ENCODE measurements around the gene RUNX3. TPM values are rescaled to one million over a fixed set of nuclear protein-coding genes. Genes with fewer than 3 reads are reported as not detected.

The RUNX3 gene
- total RNA-seq, 2 experiments from 2014 or later, result 177 to 183 TPM

DNA sequence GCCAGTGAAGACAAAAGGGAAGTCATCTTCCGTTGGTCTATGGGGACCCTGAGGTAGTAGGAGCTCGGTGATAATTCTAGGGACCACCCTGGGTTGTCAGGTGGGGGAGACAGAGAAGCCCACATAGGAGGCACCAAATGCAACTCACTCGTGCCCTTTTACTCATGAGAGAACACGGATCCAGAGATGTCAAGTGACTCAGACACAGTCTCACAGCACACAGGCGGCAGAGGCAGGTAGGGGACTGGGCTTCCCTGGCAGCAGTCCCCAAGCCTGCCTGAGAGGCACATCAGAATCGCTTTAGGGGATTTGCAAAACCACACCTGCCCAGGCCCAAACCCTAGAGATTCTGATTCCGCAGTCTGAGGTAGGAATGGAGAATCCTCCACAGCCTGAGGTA is 31.3 kb upstream of the RUNX3 start:
- ChIA-PET POLR2A (interaction anchor here (1.0 to 6.0 kb wide), 3 partner anchors 28 to 61 kb away, joined by 3 to 86 read pairs (median 3); partner anchors contain the start of gene RUNX3), CTCF (interaction anchor here (1.0 to 4.6 kb wide), 6 partner anchors 21 to 139 kb away, joined by 3 to 126 read pairs (median 9); partner anchors contain the start of gene RUNX3)
- Mint-ChIP-seq H3K27me3 (no peaks in the 10 kb centered on the region), H3K36me3 (ENCODE audit: low read depth) (peaks cover 81% of the 10 kb centered on the region), H3K4me3 (peak overlapping the region; percentile 95), H3K4me1 (peaks cover 91% of the 10 kb centered on the region), H3K9me3 (no peaks in the 10 kb centered on the region), H3K27ac (peak overlapping the region; percentile 72)
- no peak for DNase-seq

DNA sequence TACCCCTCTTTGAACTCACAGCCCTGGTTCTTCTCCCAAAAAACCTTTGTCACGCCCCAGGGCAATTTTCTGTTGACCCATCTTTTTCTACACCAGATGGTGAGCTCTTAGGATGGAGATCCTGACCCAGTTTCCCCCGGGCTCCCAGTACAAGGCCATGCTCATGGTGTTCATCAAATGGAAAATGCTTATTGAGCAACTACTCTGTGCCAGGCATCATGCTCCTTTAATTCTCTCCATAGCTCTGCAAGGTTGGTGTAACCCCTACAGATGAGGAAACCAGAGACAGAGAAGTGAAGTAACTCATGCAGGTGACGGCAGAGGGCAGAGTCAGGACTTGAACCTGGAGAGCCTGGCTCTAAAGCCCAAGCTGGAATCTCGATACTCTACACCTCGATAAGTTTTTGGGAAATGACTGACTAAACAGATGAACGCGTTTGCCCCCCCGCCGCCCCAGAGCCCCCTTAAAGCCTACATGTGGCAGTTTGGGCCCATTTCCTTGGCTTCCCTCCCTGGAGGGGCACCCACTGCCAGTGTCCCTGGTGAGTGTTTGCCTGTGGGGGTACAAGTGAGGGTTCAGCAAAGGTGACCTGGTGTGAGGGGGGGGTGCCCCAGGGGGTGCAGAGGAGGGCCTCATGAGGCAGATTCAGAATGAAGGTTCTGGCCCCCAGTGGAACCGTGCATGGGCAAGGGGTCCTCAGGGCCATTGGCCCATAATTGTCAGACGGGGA is 30.2 kb upstream of the RUNX3 start:
- H3K4me3 Mint-ChIP-seq, result peak overlapping the region; percentile 52
- POLR2A ChIA-PET, result interaction anchor here (0.6 to 1.8 kb wide), 4 partner anchors 22 to 63 kb away, joined by 3 to 8 read pairs (median 3); no protein-coding TSS in a partner anchor
- no peaks in the 10 kb centered on the region for H3K27me3 Mint-ChIP-seq
- H3K9me3 Mint-ChIP-seq, result no peaks in the 10 kb centered on the region
- DNase-seq, result no peak
- H3K4me1 Mint-ChIP-seq, result peaks cover 90% of the 10 kb centered on the region
- CTCF ChIA-PET, result interaction anchor here (0.7 to 3.7 kb wide), 4 partner anchors 28 to 245 kb away, joined by 3 to 15 read pairs (median 3); partner anchors contain the start of gene RUNX3
- H3K36me3 Mint-ChIP-seq (ENCODE audit: low read depth), result peaks cover 91% of the 10 kb centered on the region
- H3K27ac Mint-ChIP-seq, result peak overlapping the region; percentile 62

DNA sequence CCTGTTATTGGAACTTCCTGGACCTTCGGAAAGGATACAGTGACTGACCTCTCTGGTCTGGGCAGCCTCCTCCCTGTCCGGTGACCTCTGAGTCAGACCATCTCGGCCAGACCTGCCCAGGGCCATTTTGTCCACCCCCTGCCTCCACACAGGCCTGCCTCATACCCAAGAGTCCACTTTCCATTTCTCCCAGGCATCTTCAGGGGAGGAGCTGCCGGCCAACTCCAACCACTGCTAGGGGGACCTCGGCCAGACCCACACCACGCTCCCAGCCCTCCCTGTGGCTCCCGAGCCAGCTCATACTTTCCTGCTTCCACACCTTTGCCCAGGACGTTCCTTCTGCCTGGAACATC is 29.5 kb upstream of the RUNX3 start:
- Mint-ChIP-seq H3K27me3 (no peaks in the 10 kb centered on the region), H3K4me1 (peaks cover 92% of the 10 kb centered on the region), H3K36me3 (ENCODE audit: low read depth) (peaks cover 91% of the 10 kb centered on the region), H3K27ac (peak overlapping the region; percentile 62), H3K4me3 (peak overlapping the region; percentile 52), H3K9me3 (no peaks in the 10 kb centered on the region)
- ChIA-PET POLR2A (interaction anchor here (0.9 to 1.8 kb wide), 2 partner anchors 22 to 63 kb away, joined by 3 to 8 read pairs; no protein-coding TSS in a partner anchor), CTCF (interaction anchor here (1.7 to 3.7 kb wide), 2 partner anchors 29 to 78 kb away, joined by 3 to 15 read pairs; partner anchors contain the start of gene RUNX3)
- DNase-seq, result no peak

DNA sequence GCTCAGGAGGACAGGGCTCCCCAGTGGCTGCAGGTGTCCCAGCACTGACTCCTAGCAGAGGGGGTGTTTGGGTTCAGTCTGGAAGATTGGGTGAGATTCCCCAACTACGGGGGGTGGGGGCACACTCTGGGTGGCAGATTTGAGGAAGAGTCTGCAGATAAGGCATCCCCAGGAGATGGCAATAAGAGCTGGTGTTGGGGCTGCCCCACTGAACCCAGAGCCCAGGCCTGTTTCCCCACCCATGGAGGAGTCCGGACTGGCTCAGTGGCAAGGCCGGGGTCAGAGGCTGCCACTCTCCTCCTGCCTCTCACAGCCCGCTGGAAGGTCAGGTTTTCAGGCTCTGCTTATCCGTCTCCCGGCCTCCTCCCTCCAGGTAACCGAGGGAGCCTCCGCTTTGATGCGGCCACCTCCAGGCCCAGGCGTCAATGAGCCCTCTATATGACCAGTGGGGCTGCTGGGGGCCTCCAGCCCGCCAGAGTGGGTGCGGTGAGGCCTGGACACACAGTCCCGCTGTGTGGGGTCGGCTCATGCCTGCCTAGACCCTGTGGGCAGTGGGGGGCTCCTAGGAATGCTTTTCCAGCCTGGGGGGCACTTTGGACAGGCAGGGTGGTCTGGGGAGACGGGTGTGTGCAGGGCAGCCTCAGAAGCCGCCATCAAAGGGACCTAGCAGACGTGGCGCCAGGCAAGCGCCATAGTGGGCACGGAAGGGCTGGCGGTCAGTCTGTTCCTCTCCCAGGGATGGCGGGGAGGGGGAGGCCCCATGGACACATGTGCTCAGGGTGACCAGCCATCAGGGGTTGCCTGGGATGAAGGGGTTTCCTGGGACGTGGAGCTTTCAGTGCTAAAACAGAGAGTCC is 28.9 kb upstream of the RUNX3 start:
- POLR2A ChIA-PET, result interaction anchor here (0.9 to 8.6 kb wide), 3 partner anchors 22 to 64 kb away, joined by 3 to 105 read pairs (median 8); partner anchors contain the start of gene RUNX3
- CTCF ChIA-PET, result interaction anchor here (1.4 to 3.7 kb wide), 2 partner anchors 70 to 78 kb away, joined by 3 to 15 read pairs; no protein-coding TSS in a partner anchor
- Mint-ChIP-seq H3K27ac (peak overlapping the region; percentile 96), H3K4me3 (peak overlapping the region; percentile 49), H3K9me3 (no peaks in the 10 kb centered on the region), H3K4me1 (peaks cover 97% of the 10 kb centered on the region), H3K27me3 (no peaks in the 10 kb centered on the region), H3K36me3 (ENCODE audit: low read depth) (peaks cover 91% of the 10 kb centered on the region)
- no peak for DNase-seq

DNA sequence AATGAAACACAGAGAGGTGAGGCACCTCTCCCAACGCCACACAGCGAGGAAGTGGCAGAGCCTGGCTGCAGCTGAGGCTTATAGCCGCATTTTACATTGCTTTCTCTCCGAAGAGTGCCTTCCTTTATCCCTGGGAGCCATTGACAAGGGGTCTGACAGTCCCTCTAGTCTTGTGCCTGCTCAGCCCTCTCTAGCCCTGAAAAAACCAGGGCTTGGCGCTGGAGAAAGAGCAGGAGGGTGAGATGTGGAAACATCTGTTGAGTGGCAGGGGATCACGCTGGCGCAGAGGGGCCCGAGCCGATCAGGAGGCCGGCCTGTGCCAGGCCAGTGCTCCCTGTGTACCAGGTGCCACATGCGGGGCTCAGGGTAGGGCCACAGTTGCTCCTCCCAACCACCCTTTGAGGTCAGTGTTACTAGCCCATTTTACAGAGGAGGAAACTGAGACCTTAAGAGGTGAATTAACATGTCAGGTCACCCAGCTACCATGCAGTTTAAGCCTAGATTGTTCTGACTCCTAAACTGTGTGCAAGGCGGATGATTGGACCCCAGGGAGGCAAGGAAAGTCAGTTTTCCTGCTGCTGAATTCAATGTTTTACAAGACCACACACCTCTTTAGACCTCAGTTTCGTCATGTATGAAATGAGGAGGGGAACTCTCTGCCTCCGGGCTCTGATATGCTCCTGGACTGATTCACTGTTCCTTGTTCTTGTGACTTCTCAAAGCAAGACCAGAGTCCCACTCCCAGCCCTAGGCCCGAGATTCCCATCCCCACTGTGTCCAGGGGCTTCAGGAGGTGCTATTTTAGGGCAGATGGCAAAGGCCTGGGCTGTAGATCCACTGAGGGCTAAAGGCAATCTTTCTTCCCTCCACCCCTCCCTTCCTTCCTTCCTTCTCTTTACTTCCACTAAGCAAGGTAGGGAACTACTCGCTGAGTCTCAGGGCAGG is 28.0 kb upstream of the RUNX3 start:
- H3K4me1 Mint-ChIP-seq, result peaks cover 97% of the 10 kb centered on the region

DNA sequence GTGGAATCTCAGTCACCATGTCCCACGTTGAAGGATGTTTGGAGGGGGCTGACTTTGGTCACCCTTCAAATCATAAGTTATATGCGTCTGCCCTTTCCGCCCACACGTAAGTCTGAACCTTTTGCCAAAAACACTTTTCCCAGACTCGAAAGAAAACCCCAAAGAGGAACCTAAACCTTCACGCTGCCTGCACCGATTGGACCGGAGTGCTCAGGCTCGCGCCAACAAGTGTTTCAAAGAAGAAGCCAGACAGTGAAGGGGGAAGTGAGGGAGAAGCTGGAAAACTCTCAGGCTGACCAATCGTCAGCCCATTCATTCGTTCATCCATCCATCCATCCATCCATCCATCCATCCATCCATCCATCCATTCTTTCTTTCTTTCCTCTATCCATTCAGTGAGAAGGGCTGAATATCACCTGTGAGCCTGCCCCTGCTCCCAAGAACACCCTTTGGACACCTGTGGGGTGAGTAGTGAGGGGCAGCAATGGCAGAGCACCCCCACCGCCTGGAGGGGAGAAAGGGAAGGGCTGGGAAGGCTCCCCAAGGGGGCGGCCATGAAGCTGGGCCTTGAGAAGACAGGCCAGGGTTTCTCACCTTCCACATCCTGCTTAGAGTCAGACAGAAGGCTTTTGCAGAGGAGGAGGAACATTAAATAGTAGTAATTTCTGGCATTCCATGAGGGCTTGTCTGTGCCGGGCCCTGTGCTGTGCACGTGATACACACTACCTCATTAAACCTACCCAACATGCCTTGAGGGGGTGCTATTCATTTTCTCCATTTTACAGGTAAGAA is 27.1 kb upstream of the RUNX3 start:
- POLR2A ChIA-PET, result interaction anchor here (2.6 to 8.6 kb wide), 3 partner anchors 8 to 79 kb away, joined by 12 to 105 read pairs (median 52); partner anchors contain the start of gene RUNX3
- H3K27me3 Mint-ChIP-seq, result no peaks in the 10 kb centered on the region

More for the DNA sequence above, 28.0 kb upstream of the RUNX3 start:
- CTCF ChIA-PET, result interaction anchor here (1.4 to 3.7 kb wide), 3 partner anchors 25 to 79 kb away, joined by 3 to 15 read pairs (median 6); no protein-coding TSS in a partner anchor
- POLR2A ChIA-PET, result interaction anchor here (4.6 to 8.6 kb wide), 2 partner anchors 7 to 32 kb away, joined by 52 to 105 read pairs; partner anchors contain the start of gene RUNX3
- DNase-seq, result no peak
- H3K36me3 Mint-ChIP-seq (ENCODE audit: low read depth), result peaks cover 87% of the 10 kb centered on the region
- H3K9me3 Mint-ChIP-seq, result no peaks in the 10 kb centered on the region
- peak overlapping the region; percentile 68 for H3K4me3 Mint-ChIP-seq
- H3K27ac Mint-ChIP-seq, result peak overlapping the region; percentile 96
- H3K27me3 Mint-ChIP-seq, result no peaks in the 10 kb centered on the region

DNA sequence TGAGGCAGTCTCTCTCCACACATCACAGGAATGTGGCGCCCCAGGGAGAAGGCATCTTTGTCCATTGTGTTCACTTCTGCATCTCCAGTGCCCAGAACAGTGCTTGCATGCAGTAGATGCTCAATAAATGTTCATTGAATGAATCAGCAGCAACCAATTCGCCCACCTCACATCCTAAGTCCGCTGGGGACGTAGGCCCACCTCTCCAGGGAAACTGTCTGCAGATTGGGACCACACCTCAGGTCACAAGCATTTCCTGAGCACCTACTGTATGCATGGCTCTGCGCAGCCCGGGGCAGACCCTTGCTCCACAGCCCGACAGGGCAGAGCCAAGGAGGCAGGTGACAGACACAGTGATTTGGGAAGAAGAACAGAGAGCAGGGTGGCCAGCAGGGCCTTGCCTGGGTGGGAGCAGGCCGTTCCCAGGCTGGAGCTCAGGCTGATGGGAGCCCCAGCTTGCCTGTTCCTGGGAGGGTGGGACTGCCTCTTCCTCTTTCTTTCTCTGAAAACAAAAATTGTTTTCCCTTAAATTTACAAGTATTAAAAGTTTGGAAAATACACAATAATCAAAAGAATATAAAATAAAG is 25.8 kb upstream of the RUNX3 start:
- Mint-ChIP-seq H3K27ac (peak overlapping the region; percentile 96), H3K4me3 (peak overlapping the region; percentile 75), H3K4me1 (peaks cover 96% of the 10 kb centered on the region), H3K27me3 (no peaks in the 10 kb centered on the region), H3K9me3 (no peaks in the 10 kb centered on the region), H3K36me3 (ENCODE audit: low read depth) (peaks cover 82% of the 10 kb centered on the region)
- CTCF ChIA-PET, result interaction anchor here (1.0 to 2.7 kb wide), 4 partner anchors 8 to 81 kb away, joined by 4 to 17 read pairs (median 7); no protein-coding TSS in a partner anchor
- POLR2A ChIA-PET, result interaction anchor here (1.2 to 8.6 kb wide), 8 partner anchors 9 to 81 kb away, joined by 3 to 105 read pairs (median 12); partner anchors contain the start of gene RUNX3
- DNase-seq, result no peak

More for the DNA sequence above, 27.1 kb upstream of the RUNX3 start:
- peak overlapping the region; percentile 96 for H3K27ac Mint-ChIP-seq
- peaks cover 96% of the 10 kb centered on the region for H3K4me1 Mint-ChIP-seq
- no peak for DNase-seq
- CTCF ChIA-PET, result interaction anchor here (1.8 to 3.7 kb wide), 2 partner anchors 25 to 80 kb away, joined by 6 to 15 read pairs; no protein-coding TSS in a partner anchor
- H3K4me3 Mint-ChIP-seq, result peak overlapping the region; percentile 68
- H3K9me3 Mint-ChIP-seq, result no peaks in the 10 kb centered on the region
- peaks cover 86% of the 10 kb centered on the region for H3K36me3 Mint-ChIP-seq (ENCODE audit: low read depth)

DNA sequence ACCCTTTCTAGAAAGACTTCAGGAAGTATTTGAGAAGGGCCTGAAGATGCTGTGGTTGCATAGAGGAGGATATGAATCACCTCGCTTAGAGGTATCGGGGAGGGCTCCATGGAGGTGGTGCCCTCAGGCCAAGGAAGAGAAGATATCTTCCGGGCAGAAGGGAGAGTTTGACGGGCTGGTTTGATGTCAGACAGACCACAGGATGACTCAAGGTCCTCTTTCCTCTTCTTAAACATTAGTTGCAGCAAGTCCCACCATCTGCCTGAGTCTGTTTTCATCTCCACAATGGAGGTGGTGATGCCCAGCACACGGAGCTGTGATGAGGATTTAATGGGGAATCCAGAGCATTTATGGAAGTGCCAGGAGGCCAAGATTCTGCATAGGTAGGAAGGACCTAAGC is 25.1 kb upstream of the RUNX3 start:
- CTCF ChIA-PET, result interaction anchor here (1.8 to 2.7 kb wide), 2 partner anchors 9 to 68 kb away, joined by 8 to 17 read pairs; no protein-coding TSS in a partner anchor
- Mint-ChIP-seq H3K9me3 (no peaks in the 10 kb centered on the region), H3K27me3 (no peaks in the 10 kb centered on the region), H3K4me1 (peaks cover 96% of the 10 kb centered on the region), H3K27ac (peak overlapping the region; percentile 96), H3K36me3 (ENCODE audit: low read depth) (peaks cover 81% of the 10 kb centered on the region), H3K4me3 (peak overlapping the region; percentile 75)
- POLR2A ChIA-PET, result interaction anchor here (1.2 to 8.6 kb wide), 9 partner anchors 10 to 144 kb away, joined by 3 to 105 read pairs (median 12); partner anchors contain the start of gene RUNX3
- DNase-seq, result peak; percentile 88

DNA sequence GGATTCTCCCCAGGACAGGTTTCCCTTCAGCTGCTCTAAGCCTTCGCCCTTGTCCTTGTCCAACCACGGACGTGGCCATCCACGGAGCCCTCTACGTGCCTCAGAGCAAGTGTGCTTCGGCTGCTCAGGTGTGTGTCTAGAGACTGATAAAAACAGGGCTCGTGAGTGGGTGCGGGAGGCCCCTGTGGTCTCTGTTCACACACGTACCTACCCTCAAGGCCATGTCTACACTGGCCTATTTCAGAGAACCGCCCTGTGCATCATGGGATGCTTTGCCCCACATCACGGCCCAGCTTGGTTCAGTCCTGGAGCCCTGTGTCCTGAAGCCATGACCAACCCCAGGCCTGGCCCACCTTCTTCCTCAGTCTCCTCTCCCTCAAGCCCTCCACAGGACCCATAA is 24.6 kb upstream of the RUNX3 start:
- no peaks in the 10 kb centered on the region for H3K27me3 Mint-ChIP-seq
- DNase-seq, result no peak
- peak overlapping the region; percentile 96 for H3K27ac Mint-ChIP-seq
- POLR2A ChIA-PET, result interaction anchor here (1.2 to 8.6 kb wide), 9 partner anchors 10 to 145 kb away, joined by 3 to 105 read pairs (median 5); partner anchors contain the start of gene RUNX3
- H3K9me3 Mint-ChIP-seq, result no peaks in the 10 kb centered on the region
- H3K4me1 Mint-ChIP-seq, result peaks cover 95% of the 10 kb centered on the region
- peaks cover 80% of the 10 kb centered on the region for H3K36me3 Mint-ChIP-seq (ENCODE audit: low read depth)
- CTCF ChIA-PET, result interaction anchor here (1.1 to 3.6 kb wide), 6 partner anchors 10 to 145 kb away, joined by 5 to 42 read pairs (median 16); partner anchors contain the start of gene RUNX3
- H3K4me3 Mint-ChIP-seq, result peak overlapping the region; percentile 75

DNA sequence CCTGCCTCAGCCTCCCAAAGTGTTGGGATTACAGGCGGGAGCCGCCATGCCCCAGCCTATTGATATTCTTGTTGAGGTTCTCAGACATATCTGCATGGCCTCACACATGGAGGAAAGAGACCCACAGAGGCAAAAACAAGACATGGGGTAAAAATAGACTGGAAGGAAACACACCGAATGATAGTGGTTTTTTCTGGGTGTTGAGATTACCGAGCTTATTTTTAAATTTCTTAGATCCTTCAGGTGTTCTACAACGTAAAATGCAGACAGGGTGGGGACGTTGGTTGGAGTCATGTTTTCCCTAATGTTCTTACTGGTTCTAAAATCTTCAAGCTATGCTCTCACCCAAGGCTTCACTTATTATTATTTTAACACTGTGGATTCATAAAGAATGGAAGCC is 23.9 kb upstream of the RUNX3 start:
- no peak for DNase-seq
- H3K27me3 Mint-ChIP-seq, result no peaks in the 10 kb centered on the region
- H3K4me3 Mint-ChIP-seq, result peak overlapping the region; percentile 75
- H3K27ac Mint-ChIP-seq, result peak overlapping the region; percentile 96
- H3K9me3 Mint-ChIP-seq, result no peaks in the 10 kb centered on the region
- ChIA-PET POLR2A (interaction anchor here (0.7 to 8.6 kb wide), 7 partner anchors 11 to 146 kb away, joined by 3 to 105 read pairs (median 12); partner anchors contain the start of gene RUNX3), CTCF (interaction anchor here (1.1 to 3.6 kb wide), 8 partner anchors 10 to 145 kb away, joined by 3 to 42 read pairs (median 11); partner anchors contain the start of gene RUNX3)
- peaks cover 79% of the 10 kb centered on the region for H3K36me3 Mint-ChIP-seq (ENCODE audit: low read depth)
- peaks cover 94% of the 10 kb centered on the region for H3K4me1 Mint-ChIP-seq

Data from activated CD4-positive, alpha-beta memory T cell treated with anti-CD3 and anti-CD28 coated beads, Interleukin-2, amount 10 ng/mL, durations not matched to agents 7 days and 5 days (primary cell).